SU-DHL-6 (cell line): ENCODE results near the gene SYTL3.

Experiments used
- H2AFZ ChIP-seq: fragments of 200-600 bp; sonication (generic); 2 replicates; pipeline ENCODE4 v1.6.1; 2014; ENCODE audit warnings: low read depth, mild to moderate bottlenecking, moderate library complexity, mixed read lengths, antibody characterized with exemption, low read length; ENCODE audit not compliant: severe bottlenecking
- H3F3A ChIP-seq: fragments of 200-600 bp; shearing (Covaris generic); 2 replicates; pipeline ENCODE4 v1.6.0; 2016; ENCODE audit warnings: antibody characterized with exemption, mild to moderate bottlenecking; ENCODE audit not compliant: insufficient read depth
- H3K27ac ChIP-seq: fragments of 200-600 bp; sonication (generic); 2 replicates; pipeline ENCODE4 v1.5.1; 2016; ENCODE audit warnings: low read depth, mild to moderate bottlenecking, low read length, moderate library complexity, mixed read lengths
- H3K27me3 ChIP-seq: fragments of 200-600 bp; sonication (generic), shearing (Covaris generic); 2 replicates; pipeline ENCODE4 v1.6.0; 2014; ENCODE audit warnings: mild to moderate bottlenecking, low read length
- H3K36me3 ChIP-seq: fragments of 200-600 bp; sonication (generic); 2 replicates; pipeline ENCODE4 v1.6.1; 2014; ENCODE audit warnings: mild to moderate bottlenecking, low read length, mixed read lengths
- H3K4me2 ChIP-seq: fragments of 300-600, 200-600 bp; shearing (Covaris generic), sonication (generic); 2 replicates; pipeline ENCODE4 v1.6.0; 2014; ENCODE audit warnings: low read length, low read depth, mild to moderate bottlenecking; ENCODE audit not compliant: poor library complexity, severe bottlenecking
- H3K4me3 ChIP-seq: fragments of 200-600 bp; sonication (generic); 2 replicates; pipeline ENCODE4 v1.5.1; 2014; ENCODE audit warnings: antibody characterized with exemption, low read length, mild to moderate bottlenecking, mixed read lengths; ENCODE audit not compliant: insufficient read depth, poor library complexity, severe bottlenecking
- H3K79me2 ChIP-seq: fragments of 200-600 bp; sonication (generic); 2 replicates; pipeline ENCODE4 v1.6.1; 2014; ENCODE audit warnings: mild to moderate bottlenecking, low read length, moderate library complexity; ENCODE audit not compliant: insufficient read depth
- H3K9ac ChIP-seq: fragments of 200-600 bp; sonication (generic); 2 replicates; pipeline ENCODE4 v1.7.0; 2014; ENCODE audit warnings: mild to moderate bottlenecking, low read length
- H3K9me2 ChIP-seq: fragments of 200-600 bp; sonication (generic); replicated peaks from 2 replicates; pipeline ENCODE4 v1.6.1; 2014; ENCODE audit warnings: low read length; ENCODE audit not compliant: insufficient read depth
- H3K9me3 ChIP-seq: fragments of 200-600 bp; sonication (generic); 2 replicates; pipeline ENCODE4 v1.6.1; 2014; ENCODE audit warnings: low read length, mixed read lengths; ENCODE audit not compliant: insufficient read depth
- H4K20me1 ChIP-seq: fragments of 200-600 bp; sonication (generic); 2 replicates; pipeline ENCODE4 v1.6.1; 2014; ENCODE audit warnings: low read depth, mild to moderate bottlenecking, antibody characterized with exemption, low read length, moderate library complexity, mixed read lengths
- EZH2phosphoT487 ChIP-seq: fragments of 200-600 bp; sonication (generic), shearing (Covaris generic); conservative IDR thresholded peaks from 2 replicates; pipeline ENCODE4 v1.6.1; 2018; ENCODE audit warnings: mild to moderate bottlenecking, antibody characterized with exemption, low read length, moderate library complexity, mixed read lengths
- TF ChIP-seq, protein P1 (sequence below): fragments of 200-600 bp; sonication (generic); IDR thresholded peaks from one replicate; pipeline ENCODE4 v1.5.1; 2017; ENCODE audit warnings: antibody characterized with exemption, mild to moderate bottlenecking, low read length, moderate library complexity; ENCODE audit not compliant: insufficient read depth, poor library complexity, severe bottlenecking

Gene SYTL3

DNA sequence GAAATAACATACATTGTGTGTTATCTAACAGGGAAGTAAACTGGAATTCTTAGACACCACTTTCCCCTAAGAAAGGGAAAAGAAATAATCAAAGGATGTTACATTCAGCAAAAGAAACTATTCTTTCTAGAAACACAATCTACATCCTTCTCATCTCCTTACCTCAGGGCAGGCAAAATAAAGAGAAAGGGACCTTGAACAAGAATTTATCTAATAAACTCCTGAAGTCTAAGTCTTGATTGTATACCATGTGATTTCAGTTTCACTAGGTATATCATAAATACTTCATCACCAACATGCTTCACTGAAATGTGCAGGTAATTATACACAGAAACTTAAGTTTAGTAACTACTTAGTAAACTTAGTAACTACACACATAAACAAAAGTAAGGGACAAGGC lies 154.4 kb downstream of the SYTL3 start:
- H3K79me2 ChIP-seq, result peaks cover 90% of the 10 kb centered on the region
- peaks cover 86% of the 10 kb centered on the region for H3F3A ChIP-seq
- peaks cover 13% of the 10 kb centered on the region; the same call in 1 of the 2 replicates for H3K36me3 ChIP-seq
- H3K9me3 ChIP-seq, result no peaks in the 10 kb centered on the region
- no peak for TF ChIP-seq EZH2phosphoT487
- TF ChIP-seq, protein P1, sequence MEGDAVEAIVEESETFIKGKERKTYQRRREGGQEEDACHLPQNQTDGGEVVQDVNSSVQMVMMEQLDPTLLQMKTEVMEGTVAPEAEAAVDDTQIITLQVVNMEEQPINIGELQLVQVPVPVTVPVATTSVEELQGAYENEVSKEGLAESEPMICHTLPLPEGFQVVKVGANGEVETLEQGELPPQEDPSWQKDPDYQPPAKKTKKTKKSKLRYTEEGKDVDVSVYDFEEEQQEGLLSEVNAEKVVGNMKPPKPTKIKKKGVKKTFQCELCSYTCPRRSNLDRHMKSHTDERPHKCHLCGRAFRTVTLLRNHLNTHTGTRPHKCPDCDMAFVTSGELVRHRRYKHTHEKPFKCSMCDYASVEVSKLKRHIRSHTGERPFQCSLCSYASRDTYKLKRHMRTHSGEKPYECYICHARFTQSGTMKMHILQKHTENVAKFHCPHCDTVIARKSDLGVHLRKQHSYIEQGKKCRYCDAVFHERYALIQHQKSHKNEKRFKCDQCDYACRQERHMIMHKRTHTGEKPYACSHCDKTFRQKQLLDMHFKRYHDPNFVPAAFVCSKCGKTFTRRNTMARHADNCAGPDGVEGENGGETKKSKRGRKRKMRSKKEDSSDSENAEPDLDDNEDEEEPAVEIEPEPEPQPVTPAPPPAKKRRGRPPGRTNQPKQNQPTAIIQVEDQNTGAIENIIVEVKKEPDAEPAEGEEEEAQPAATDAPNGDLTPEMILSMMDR, result no peak
- H3K4me3 ChIP-seq, result peak overlapping the region; percentile 34
- no peaks in the 10 kb centered on the region for H3K27me3 ChIP-seq
- no peaks in the 10 kb centered on the region for H3K9me2 ChIP-seq
- peak overlapping the region; percentile 96 for H3K27ac ChIP-seq
- peak overlapping the region; percentile 44 for H3K9ac ChIP-seq
- H3K4me2 ChIP-seq, result peak overlapping the region; percentile 76
- peaks cover 4% of the 10 kb centered on the region; the same call in 1 of the 2 replicates for H4K20me1 ChIP-seq
- no peak overlapping the region for H2AFZ ChIP-seq

DNA sequence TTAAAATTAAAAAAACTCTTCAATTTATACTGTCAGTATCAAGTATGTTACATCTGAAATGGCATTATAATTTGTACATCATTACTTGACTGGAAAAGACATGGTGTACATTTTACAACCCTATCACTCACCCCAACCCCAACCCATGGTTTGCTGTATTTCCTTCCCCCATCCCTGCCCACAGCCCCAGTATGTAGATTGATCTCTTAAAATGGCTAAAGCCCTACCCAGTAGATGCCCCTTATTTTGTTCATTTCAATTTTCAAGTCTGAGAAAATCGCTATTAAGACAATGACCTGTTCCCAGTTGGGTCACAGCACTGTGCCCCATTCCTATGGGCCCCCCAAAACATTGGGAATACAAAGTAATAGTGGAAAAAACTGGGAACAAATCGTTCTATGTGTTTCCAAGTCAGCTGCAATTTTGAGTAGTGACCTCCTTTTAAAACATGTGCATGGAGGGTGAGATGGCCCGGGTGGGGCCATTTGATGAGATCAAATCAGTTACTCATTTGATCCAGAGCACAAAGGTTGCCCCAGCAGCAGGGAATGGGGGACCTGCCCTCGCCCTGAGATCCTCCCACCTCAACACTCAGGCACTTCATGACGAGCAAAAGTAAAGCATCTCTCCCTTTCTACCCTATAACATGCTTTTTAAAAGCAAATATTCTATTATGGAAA lies 156.0 kb downstream of the SYTL3 start:
- peak overlapping the region; percentile 96 for H3K27ac ChIP-seq

DNA sequence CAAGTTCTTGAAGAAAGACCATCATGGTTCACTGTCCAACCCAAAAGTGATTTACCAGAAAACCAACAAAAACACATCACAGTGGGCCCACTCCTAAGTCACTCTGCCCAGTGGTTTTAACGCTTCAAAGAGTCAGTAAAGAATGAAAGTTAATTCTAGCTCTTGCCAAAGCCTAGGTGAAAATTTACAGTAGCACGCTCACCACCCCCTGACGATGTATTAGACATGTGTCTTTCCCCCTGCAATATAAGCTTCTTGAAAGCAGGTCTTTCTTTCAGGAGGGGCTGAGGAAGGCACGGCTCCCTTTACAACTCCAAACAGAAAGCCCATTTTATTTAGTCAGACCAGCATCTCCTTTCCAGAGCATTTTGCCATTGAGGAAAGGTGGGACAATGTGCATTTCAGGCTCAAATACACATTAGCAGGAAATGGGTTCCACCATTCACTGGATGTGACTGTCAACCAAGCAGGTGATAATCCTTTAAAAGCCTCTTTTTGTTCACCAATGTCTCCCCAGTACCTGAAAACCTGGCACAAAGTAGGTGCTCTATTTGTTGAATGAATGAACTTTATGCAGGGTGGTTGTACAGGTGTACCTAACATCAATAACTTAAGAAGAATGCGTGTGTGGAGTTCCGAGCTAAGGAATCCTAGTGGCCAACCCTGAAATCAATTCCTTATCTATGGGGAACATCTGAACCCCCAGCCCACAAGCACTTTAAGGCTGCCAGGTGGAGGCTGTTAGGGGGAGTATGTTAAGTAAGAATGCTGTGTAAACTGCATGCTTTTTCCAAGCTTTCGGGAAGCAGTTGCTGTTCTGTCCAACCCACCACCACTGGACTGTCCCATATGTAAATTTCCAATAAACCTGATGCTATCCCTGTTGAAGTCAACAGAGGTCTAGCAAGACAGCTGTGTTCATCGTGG lies 157.9 kb downstream of the SYTL3 start:
- peak overlapping the region; percentile 45 for H3K9ac ChIP-seq
- peak overlapping the region; percentile 41 for H3K4me3 ChIP-seq

More for the DNA sequence above, 156.0 kb downstream of the SYTL3 start:
- Histone ChIP-seq H3K9me2 (no peaks in the 10 kb centered on the region), H3K9me3 (no peaks in the 10 kb centered on the region), H3K27me3 (no peaks in the 10 kb centered on the region), H3K79me2 (peaks cover 88% of the 10 kb centered on the region), H3K4me2 (peak overlapping the region; percentile 76), H2AFZ (no peak overlapping the region), H3K36me3 (peaks cover 13% of the 10 kb centered on the region; the same call in 1 of the 2 replicates), H4K20me1 (peaks cover 4% of the 10 kb centered on the region; the same call in 1 of the 2 replicates), H3K4me3 (peak overlapping the region; percentile 33), H3F3A (peaks cover 86% of the 10 kb centered on the region), H3K9ac (peak overlapping the region; percentile 45)
- TF ChIP-seq, protein P1, result no peak
- TF ChIP-seq EZH2phosphoT487, result no peak

More for the DNA sequence above, 157.9 kb downstream of the SYTL3 start:
- Histone ChIP-seq H3K79me2 (peaks cover 88% of the 10 kb centered on the region), H3K27ac (peak overlapping the region; percentile 96), H3K36me3 (peaks cover 13% of the 10 kb centered on the region; the same call in 1 of the 2 replicates), H3K9me3 (no peaks in the 10 kb centered on the region), H4K20me1 (peaks cover 4% of the 10 kb centered on the region; the same call in 1 of the 2 replicates), H3K4me2 (peak overlapping the region; percentile 76), H3K27me3 (no peaks in the 10 kb centered on the region), H2AFZ (no peak overlapping the region), H3K9me2 (no peaks in the 10 kb centered on the region), H3F3A (peaks cover 88% of the 10 kb centered on the region)
- no peak for TF ChIP-seq EZH2phosphoT487
- TF ChIP-seq, protein P1, result no peak
